Measurements from ENCODE around the gene LMTK2. TPM values are rescaled to one million over a fixed set of nuclear protein-coding genes. Genes with fewer than 3 reads are reported as not detected.

The LMTK2 gene
- total and polyA plus RNA-seq, 2 donors (not counting 1 experiment from before 2014, with no cell fraction given): 4.9 to 13.1 TPM

GRCh38 chr7:98205162-98205845 lies 98.6 kb downstream of the LMTK2 start:
- Histone ChIP-seq H3K4me3 (ENCODE audit: control extremely low read depth in 1 of 5, extremely low read depth in 1 of 5, insufficient read depth in 1 of 5, low read depth in 2 of 5, low read length in 4 of 5) (no peak overlapping the region), H2AFZ (ENCODE audit: insufficient read depth, low read depth, low read length, poor library complexity, severe bottlenecking) (no peak overlapping the region), H3K4me1 (ENCODE audit: control insufficient read depth in 2 of 2, insufficient read depth in 2 of 2, low read length in 2 of 2) (peaks cover 33 to 42% of the 10 kb centered on the region in 2 donors), H3K27me3 (replicated peaks in 1 of 4; ENCODE audit: control extremely low read depth in 1 of 4, control insufficient read depth in 3 of 4, insufficient read depth in 4 of 4, low read length in 3 of 4) (peaks cover 0 to 8% (median 2%) of the 10 kb centered on the region in 4 experiments), H3K9ac (ENCODE audit: low read length) (no peak overlapping the region), H3K79me2 (ENCODE audit: control insufficient read depth, insufficient read depth, low read length) (no peaks in the 10 kb centered on the region), H3K4me2 (replicated peaks; ENCODE audit: low read depth, low read length, poor library complexity, severe bottlenecking) (no peak overlapping the region), H3K9me3 (ENCODE audit: control extremely low read depth in 1 of 3, control insufficient read depth in 2 of 3, insufficient read depth in 1 of 3, low read length in 2 of 3) (peaks cover 0 to 12% (median 0%) of the 10 kb centered on the region in 3 donors), H3K36me3 (replicated peaks in 1 of 2; ENCODE audit: control extremely low read depth in 1 of 2, control insufficient read depth in 1 of 2, extremely low read depth in 1 of 2, insufficient read depth in 2 of 2, low read length in 1 of 2) (peaks cover 0 to 7% of the 10 kb centered on the region in 2 experiments), H4K20me1 (ENCODE audit: control insufficient read depth, insufficient read depth, low read length, poor library complexity, severe bottlenecking) (peaks cover 34% of the 10 kb centered on the region), H3K27ac (ENCODE audit: low read length in 2 of 2) (no peak overlapping the region)
- H3K27me3 Mint-ChIP-seq: peaks cover 7% of the 10 kb centered on the region
- H3K9me3 Mint-ChIP-seq (ENCODE audit: insufficient read depth): no peaks in the 10 kb centered on the region
- ATAC-seq (ENCODE audit: low read depth) (no peak), DNase-seq (no peak)
- POLR2A ChIA-PET: no interaction called here
- H3K4me3 Mint-ChIP-seq: no peak overlapping the region
- H3K27ac Mint-ChIP-seq: no peak overlapping the region
- peaks cover 43% of the 10 kb centered on the region for H3K4me1 Mint-ChIP-seq
- intact Hi-C loops (cut with micrococcal nuclease): no loop called here
- TF ChIP-seq EZH2 (IDR thresholded peaks at IDR 0.05; ENCODE audit: borderline replicate concordance, insufficient read depth, low read depth, low read length, poor library complexity, severe bottlenecking) (no peak), CTCF (IDR thresholded peaks at IDR 0.05) (no peak)
- CTCF ChIA-PET: no interaction called here
- WGBS (ENCODE audit: insufficient coverage): 96% methylated on average over 45 of the region's 47 CpGs

All from B cell (primary cell).